HEK293T (cell line): ENCODE data around the gene CNOT11.
A peak's percentile ranks its signal among the peaks of the same experiment; 100 is the strongest.

Experiments
- CTCF ChIA-PET: fragments of 350-600 bp; formaldehyde crosslinking; extraction: SDS; loops from one replicate; lab custom pipeline; 2021; ENCODE audit warnings: antibody characterized with exemption, inconsistent platforms; lab: Yijun Ruan, JAX
- POLR2A ChIA-PET: fragments of 350-600 bp; formaldehyde crosslinking; extraction: SDS; loops from one replicate; lab custom pipeline; 2020; ENCODE audit warnings: antibody characterized with exemption, inconsistent platforms; lab: Yijun Ruan, JAX
- DNase-seq: peaks from one replicate; pipeline ENCODE4 v3.0.0; 2012; ENCODE audit warnings: mixed read lengths; ENCODE audit errors: extremely low spot score
- ARNT ChIP-seq: fragments of 450-650 bp; IDR thresholded peaks from 2 replicates; pipeline ENCODE4 v1.6.1; 2017; ENCODE audit warnings: mild to moderate bottlenecking
- BHLHE40 ChIP-seq: fragments of 450-650 bp; IDR thresholded peaks from 2 replicates; pipeline ENCODE4 v1.6.1; 2016; ENCODE audit warnings: mild to moderate bottlenecking, moderate library complexity, borderline replicate concordance
- CTBP1 ChIP-seq: fragments of 450-650 bp; IDR thresholded peaks from 2 replicates; pipeline ENCODE4 v1.6.1; 2016; ENCODE audit warnings: borderline replicate concordance
- ELF4 ChIP-seq: fragments of 450-650 bp; IDR thresholded peaks from 2 replicates; pipeline ENCODE4 v1.6.1; 2017; ENCODE audit warnings: antibody characterized with exemption
- FOXA1 ChIP-seq: fragments of 450-650 bp; IDR thresholded peaks from 2 replicates; pipeline ENCODE4 v1.6.1; 2016; ENCODE audit warnings: mild to moderate bottlenecking
- FOXK2 ChIP-seq: fragments of 450-650 bp; IDR thresholded peaks from 2 replicates; pipeline ENCODE4 v1.6.1; 2016; ENCODE audit warnings: mild to moderate bottlenecking
- FOXM1 ChIP-seq: fragments of 450-650 bp; IDR thresholded peaks from 2 replicates; pipeline ENCODE4 v1.6.1; 2017; ENCODE audit warnings: mild to moderate bottlenecking, borderline replicate concordance
- HDGF ChIP-seq: fragments of 450-650 bp; IDR thresholded peaks from 2 replicates; pipeline ENCODE4 v1.6.1; 2017; ENCODE audit warnings: antibody characterized with exemption, borderline replicate concordance
- L3MBTL2 ChIP-seq: fragments of 450-650 bp; conservative IDR thresholded peaks from 2 replicates; pipeline ENCODE4 v1.6.1; 2016; ENCODE audit warnings: mild to moderate bottlenecking
- LEF1 ChIP-seq: fragments of 450-650 bp; IDR thresholded peaks from 2 replicates; pipeline ENCODE4 v1.6.1; 2017; ENCODE audit warnings: mild to moderate bottlenecking, borderline replicate concordance
- NFRKB ChIP-seq: fragments of 450-650 bp; IDR thresholded peaks from 2 replicates; pipeline ENCODE4 v1.6.1; 2016; ENCODE audit warnings: mild to moderate bottlenecking, moderate library complexity
- PKNOX1 ChIP-seq: fragments of 450-650 bp; IDR thresholded peaks from 2 replicates; pipeline ENCODE4 v1.6.1; 2016
- SP1 ChIP-seq: fragments of 450-650 bp; IDR thresholded peaks from 2 replicates; pipeline ENCODE4 v1.6.1; 2017
- SUZ12 ChIP-seq: fragments of 450-650 bp; IDR thresholded peaks from 2 replicates; pipeline ENCODE4 v1.6.1; 2016; ENCODE audit warnings: mild to moderate bottlenecking
- TARDBP ChIP-seq: fragments of 450-650 bp; IDR thresholded peaks from 2 replicates; pipeline ENCODE4 v1.6.1; 2016
- ZNF384 ChIP-seq: fragments of 450-650 bp; IDR thresholded peaks from 2 replicates; pipeline ENCODE4 v1.6.1; 2016

Gene CNOT11

GRCh38 chr2:101270700-101271259 lies 18.1 kb downstream of the CNOT11 start:
- ChIA-PET POLR2A (interaction anchor here (1.1 kb wide), 1 partner anchor 18 kb away, joined by 3 read pairs; no protein-coding TSS in a partner anchor), CTCF (no interaction called here)
- no peak for DNase-seq
- TF ChIP-seq HDGF, result no peak
- TF ChIP-seq SUZ12, result no peak
- no peak for TF ChIP-seq NFRKB
- TF ChIP-seq CTBP1, result no peak
- no peak for TF ChIP-seq ELF4
- TF ChIP-seq SP1, result no peak
- TF ChIP-seq PKNOX1, result no peak
- TF ChIP-seq FOXK2, result no peak
- TF ChIP-seq FOXA1, result no peak
- no peak for TF ChIP-seq TARDBP
- no peak for TF ChIP-seq ARNT
- no peak for TF ChIP-seq BHLHE40
- no peak for TF ChIP-seq ZNF384
- TF ChIP-seq FOXM1, result no peak

DNA sequence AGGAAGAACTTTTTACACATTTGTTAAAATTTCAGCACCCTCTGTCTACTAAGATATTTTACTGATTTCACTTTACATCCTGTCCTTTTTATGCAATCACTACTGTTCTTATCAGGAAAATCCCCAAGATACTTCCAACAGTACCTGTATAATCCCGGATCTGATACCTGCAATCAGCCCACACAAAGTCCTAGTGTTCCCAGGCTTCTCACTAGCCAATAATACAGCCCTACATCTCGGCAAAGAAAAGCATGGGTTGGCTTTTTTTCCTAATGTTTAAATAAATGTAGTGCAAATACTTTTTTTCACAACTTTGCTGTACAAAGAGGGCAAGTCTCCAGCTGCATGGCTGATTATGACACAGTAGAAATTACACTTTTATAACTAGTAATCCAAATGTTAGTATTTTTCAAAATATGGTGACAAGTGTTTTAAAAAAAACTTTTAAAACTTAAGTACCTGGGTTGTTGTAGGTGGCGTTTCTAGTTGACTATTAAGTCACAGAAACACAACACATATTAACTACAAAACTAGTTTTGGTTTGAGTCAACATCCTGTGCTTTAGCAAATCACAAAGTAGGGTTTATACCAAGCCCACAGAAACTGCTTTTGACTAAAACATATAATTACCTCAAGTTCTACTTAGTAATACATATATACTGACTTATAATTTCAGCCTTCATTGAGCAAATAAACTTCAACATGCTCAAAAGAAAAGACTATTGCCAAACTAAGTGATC lies 19.5 kb downstream of the CNOT11 start:
- TF ChIP-seq L3MBTL2 (no peak), SP1 (no peak), BHLHE40 (no peak), NFRKB (no peak), SUZ12 (no peak), CTBP1 (no peak), ELF4 (no peak), FOXK2 (no peak), LEF1 (no peak), FOXM1 (no peak), HDGF (no peak), PKNOX1 (no peak), ARNT (no peak)
- ChIA-PET POLR2A (no interaction called here), CTCF (interaction anchor here (0.7 kb wide), 1 partner anchor 9 kb away, joined by 3 read pairs; no protein-coding TSS in a partner anchor)
- DNase-seq, result no peak

DNA sequence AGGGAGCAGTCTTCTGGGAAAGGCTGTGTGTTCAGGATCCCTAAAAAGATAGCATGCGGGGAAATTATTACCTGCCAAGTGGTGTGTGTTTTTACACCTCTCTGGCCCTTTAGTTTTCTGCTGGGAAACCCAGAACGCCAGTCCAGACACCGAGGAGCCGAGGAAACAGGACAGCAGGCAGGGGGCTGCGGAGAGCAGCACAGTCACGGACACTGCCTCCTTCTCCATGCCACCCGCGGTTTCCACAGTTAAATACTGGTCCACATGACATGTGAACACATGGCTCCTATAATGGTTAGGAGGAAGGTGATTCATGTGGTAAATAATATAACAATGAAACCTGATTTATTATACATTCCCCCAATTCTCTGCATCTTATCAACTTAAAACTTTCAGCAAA lies 20.4 kb downstream of the CNOT11 start:
- CTCF ChIA-PET, result no interaction called here
- TF ChIP-seq FOXK2 (no peak), FOXA1 (no peak), L3MBTL2 (no peak), PKNOX1 (no peak), TARDBP (no peak), CTBP1 (no peak)
- peak; percentile 13 for DNase-seq
- POLR2A ChIA-PET, result no interaction called here

- ChIA-PET POLR2A (no interaction called here), CTCF (no interaction called here)
- DNase-seq, result no peak
- no peak for TF ChIP-seq BHLHE40
- no peak for TF ChIP-seq ELF4
- TF ChIP-seq L3MBTL2, result no peak
- TF ChIP-seq TARDBP, result no peak
- no peak for TF ChIP-seq CTBP1
- no peak for TF ChIP-seq FOXK2
- TF ChIP-seq SP1, result no peak
- no peak for TF ChIP-seq NFRKB
- no peak for TF ChIP-seq ZNF384
- TF ChIP-seq SUZ12, result no peak
- no peak for TF ChIP-seq FOXM1
- TF ChIP-seq PKNOX1, result no peak
- TF ChIP-seq ARNT, result no peak
- no peak for TF ChIP-seq FOXA1
- no peak for TF ChIP-seq HDGF
- TF ChIP-seq LEF1, result no peak
Measured at GRCh38 chr2:101274142-101274541, 21.5 kb downstream of the CNOT11 start.

- CTCF ChIA-PET, result no interaction called here
- no peak for DNase-seq
- POLR2A ChIA-PET, result no interaction called here
- TF ChIP-seq CTBP1, result no peak
- TF ChIP-seq NFRKB, result no peak
- TF ChIP-seq PKNOX1, result no peak
- no peak for TF ChIP-seq ARNT
- TF ChIP-seq ELF4, result no peak
- TF ChIP-seq FOXK2, result no peak
- no peak for TF ChIP-seq SP1
- TF ChIP-seq TARDBP, result no peak
- no peak for TF ChIP-seq SUZ12
- TF ChIP-seq L3MBTL2, result no peak
- no peak for TF ChIP-seq LEF1
- no peak for TF ChIP-seq FOXM1
- TF ChIP-seq HDGF, result no peak
- TF ChIP-seq ZNF384, result no peak
- no peak for TF ChIP-seq FOXA1
- no peak for TF ChIP-seq BHLHE40
Measured at GRCh38 chr2:101277111-101277510, 24.4 kb downstream of the CNOT11 start.
